Ovary (tissue), 9 donors: ENCODE data around the gene C4BPB. TPM values are rescaled to one million over a fixed set of nuclear protein-coding genes. Genes with fewer than 3 reads are reported as not detected.

Source experiments
- DNase-seq, 5 donors: peaks; one replicate each; pipeline ENCODE4 v3.0.0-alpha.2; 2019 to 2020
- H3K27ac ChIP-seq, 2 donors: fragments of 200-600 bp; one replicate each; pipeline versions ENCODE4 v1.5.1 to v1.8.0; 2019 to 2022
- H3K27me3 ChIP-seq: fragments of 200-600 bp; one replicate; pipeline ENCODE4 v1.8.0; 2022
- H3K36me3 ChIP-seq: fragments of 200-600 bp; sonication (generic); one replicate; pipeline ENCODE4 v1.5.1; 2019
- H3K4me1 ChIP-seq: one replicate; pipeline ENCODE4 v1.8.1; 2013; ENCODE audit warnings: mild to moderate bottlenecking, moderate library complexity; ENCODE audit not compliant: insufficient read depth
- H3K4me3 ChIP-seq: fragments of 200-600 bp; sonication (generic); one replicate; pipeline ENCODE4 v1.5.1; 2017
- H3K9me3 ChIP-seq, 2 donors: fragments of 200-600 bp in 1 of 2; sonication (generic) in 1 of 2; one replicate each; pipeline versions ENCODE4 v1.5.1 to v1.8.1; 2013 to 2019; ENCODE audit warnings: mild to moderate bottlenecking in 1 of 2, moderate library complexity in 1 of 2
- EP300 ChIP-seq: sonication (generic); formaldehyde crosslinking; IDR thresholded peaks from one replicate; pipeline ENCODE4 v1.6.1; 2017; ENCODE audit warnings: antibody characterized with exemption
- POLR2A ChIP-seq: fragments of 450-650 bp; IDR thresholded peaks from one replicate; pipeline ENCODE4 v1.6.1; 2017; ENCODE audit warnings: antibody characterized with exemption, mild to moderate bottlenecking, moderate library complexity
- whole genome bisulfite sequencing, 3 donors: extraction: QIAGEN DNeasy Blood & Tissue Kit in 1 of 3; methylation state at CpG; one replicate each; pipeline versions ENCODE4 v1.1.5 to v1.1.7; 2013 to 2017; 5-methylcytosine and 5-hydroxymethylcytosine counted together
- intact Hi-C, 4 donors: fragments of 100-400 bp; cut with DNase I; formaldehyde crosslinking; loops; one replicate each; pipeline versions ENCODE4 v1.11.0 to v1.15.1; 2022 to 2023
- polyA plus RNA-seq, 2 donors: library from polyadenylated mRNA; stranded (reverse); fragments of 200-250 nt in 1 of 2; fragments of 350-450 nt in 1 of 2; fragmentation: Illumina TruSeq in 1 of 2; extraction: RNeasy Lipid Tissue Mini Kit (QIAGEN cat#74804) in 1 of 2; gene quantifications; one replicate each; pipeline ENCODE4 v1.2.3, GENCODE V29; 2013 to 2014
- total RNA-seq, 7 donors: library from RNA; depleted of rRNA in 2 of 7; stranded (reverse); fragments of >200 nt in 2 of 7; fragmentation: NEBNext Ultra II Directional in 3 of 7; extraction: Animal tissue kit (Norgen Biotek cat#: 25700) in 3 of 7; gene quantifications; one replicate each; pipeline versions ENCODE4 v1.1.0 to v1.2.4, GENCODE V29; 2016 to 2023
- TF ChIP-seq, protein P1 (sequence below), 3 donors: fragments of 450-650 bp in 2 of 3; fragments of 200-600 bp in 1 of 3; IDR thresholded peaks; one replicate each; pipeline versions ENCODE4 v1.5.1 to v1.8.0; 2016 to 2022; ENCODE audit warnings: antibody characterized with exemption in 3 of 3, mild to moderate bottlenecking in 1 of 3
- donor health status: DM: no; HTN: no; CAD: no; lungs with moderate emphysema.
- donor health status: DM: no; HTN: no; CAD: no.
- donor health status: Bipolar disorder and iron deficiency.
- donor health status: DM: yes; HTN: yes; CAD: no.
- donor health status: DM: no; HTN: no; CAD: no.
- donor health status: DM: yes; HTN: yes; CAD: no.

Gene C4BPB
- total and polyA plus RNA-seq, 9 donors, result 2.5 to 88.5 (median 20.3) TPM

GRCh38 chr1:207128336-207128921 lies 39.8 kb downstream of the C4BPB start:
- H3K4me3 ChIP-seq, result no peak overlapping the region
- no peak for DNase-seq

DNA sequence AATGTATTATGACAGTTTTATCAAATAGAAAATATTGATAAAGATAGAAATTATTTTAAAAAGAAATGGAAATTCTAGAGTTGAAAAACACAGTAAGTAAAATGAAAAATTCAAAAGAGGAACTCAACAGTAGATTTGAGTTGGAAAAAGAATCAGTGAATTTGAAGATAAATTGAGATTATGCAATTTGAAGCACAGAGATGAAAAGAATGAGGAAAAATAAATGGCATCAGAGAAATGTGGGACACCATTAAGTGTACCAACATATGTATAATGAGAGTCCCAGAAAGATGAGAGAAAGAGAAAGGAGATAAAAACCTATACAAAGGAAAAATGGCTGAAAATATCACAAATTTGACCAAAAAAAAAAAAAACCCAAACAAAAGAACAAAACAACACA lies 40.4 kb downstream of the C4BPB start:
- H3K9me3 ChIP-seq, result peaks cover 0 to 9% of the 10 kb centered on the region in 2 donors
- H3K4me1 ChIP-seq, result no peaks in the 10 kb centered on the region
- H3K27me3 ChIP-seq, result no peaks in the 10 kb centered on the region
- no peak overlapping the region for H3K4me3 ChIP-seq
- TF ChIP-seq POLR2A (no peak), EP300 (no peak)
- TF ChIP-seq, protein P1, sequence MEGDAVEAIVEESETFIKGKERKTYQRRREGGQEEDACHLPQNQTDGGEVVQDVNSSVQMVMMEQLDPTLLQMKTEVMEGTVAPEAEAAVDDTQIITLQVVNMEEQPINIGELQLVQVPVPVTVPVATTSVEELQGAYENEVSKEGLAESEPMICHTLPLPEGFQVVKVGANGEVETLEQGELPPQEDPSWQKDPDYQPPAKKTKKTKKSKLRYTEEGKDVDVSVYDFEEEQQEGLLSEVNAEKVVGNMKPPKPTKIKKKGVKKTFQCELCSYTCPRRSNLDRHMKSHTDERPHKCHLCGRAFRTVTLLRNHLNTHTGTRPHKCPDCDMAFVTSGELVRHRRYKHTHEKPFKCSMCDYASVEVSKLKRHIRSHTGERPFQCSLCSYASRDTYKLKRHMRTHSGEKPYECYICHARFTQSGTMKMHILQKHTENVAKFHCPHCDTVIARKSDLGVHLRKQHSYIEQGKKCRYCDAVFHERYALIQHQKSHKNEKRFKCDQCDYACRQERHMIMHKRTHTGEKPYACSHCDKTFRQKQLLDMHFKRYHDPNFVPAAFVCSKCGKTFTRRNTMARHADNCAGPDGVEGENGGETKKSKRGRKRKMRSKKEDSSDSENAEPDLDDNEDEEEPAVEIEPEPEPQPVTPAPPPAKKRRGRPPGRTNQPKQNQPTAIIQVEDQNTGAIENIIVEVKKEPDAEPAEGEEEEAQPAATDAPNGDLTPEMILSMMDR (IDR thresholded peaks at IDR 0.05), result no peak
- intact Hi-C loops, result no loop called here
- no peak overlapping the region for H3K27ac ChIP-seq
- no peak for DNase-seq
- H3K36me3 ChIP-seq, result no peaks in the 10 kb centered on the region

More at GRCh38 chr1:207128336-207128921, 39.8 kb downstream of the C4BPB start:
- intact Hi-C loops, result no loop called here
- no peaks in the 10 kb centered on the region for H3K36me3 ChIP-seq
- TF ChIP-seq POLR2A (no peak), EP300 (no peak)
- TF ChIP-seq, protein P1 (IDR thresholded peaks at IDR 0.05), result no peak
- no peaks in the 10 kb centered on the region for H3K27me3 ChIP-seq
- no peak overlapping the region for H3K27ac ChIP-seq
- H3K9me3 ChIP-seq, result peaks cover 0 to 9% of the 10 kb centered on the region in 2 donors
- no peaks in the 10 kb centered on the region for H3K4me1 ChIP-seq

- intact Hi-C loops, result no loop called here
- 79 to 94% (median 85%) methylated on average over 1 of the region's 1 CpG for WGBS, 3 donors
- no peak overlapping the region for H3K4me3 ChIP-seq
- no peaks in the 10 kb centered on the region for H3K4me1 ChIP-seq
- H3K9me3 ChIP-seq, result peaks cover 0 to 9% of the 10 kb centered on the region in 2 donors
- no peak overlapping the region for H3K27ac ChIP-seq
- TF ChIP-seq POLR2A (no peak), EP300 (no peak)
- TF ChIP-seq, protein P1 (IDR thresholded peaks at IDR 0.05), result no peak
- no peak for DNase-seq
- H3K27me3 ChIP-seq, result no peaks in the 10 kb centered on the region
- no peaks in the 10 kb centered on the region for H3K36me3 ChIP-seq
Measured at GRCh38 chr1:207130252-207131036, 41.8 kb downstream of the C4BPB start.

DNA sequence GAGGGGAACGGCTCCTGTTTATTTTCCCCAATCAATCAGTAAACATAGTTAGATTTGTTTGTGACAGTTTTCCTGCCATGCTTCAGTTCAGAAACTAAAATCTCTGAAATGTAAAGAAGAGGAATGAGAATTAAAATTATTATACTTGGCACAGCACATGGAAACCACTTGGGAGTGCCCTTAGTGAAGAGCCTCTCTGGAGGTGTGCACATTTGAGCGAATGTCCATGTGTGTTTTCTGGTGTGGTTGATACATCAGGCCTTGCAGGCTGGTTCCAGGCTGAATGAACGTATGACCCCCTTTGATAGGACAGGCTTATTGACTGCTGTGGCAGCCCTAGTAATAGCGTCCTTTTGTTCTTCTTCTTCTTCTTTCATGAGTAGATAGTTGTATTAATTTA lies 42.5 kb downstream of the C4BPB start:
- H3K27me3 ChIP-seq, result no peaks in the 10 kb centered on the region
- peaks cover 0 to 9% of the 10 kb centered on the region in 2 donors for H3K9me3 ChIP-seq
- no peaks in the 10 kb centered on the region for H3K36me3 ChIP-seq
- H3K4me1 ChIP-seq, result no peaks in the 10 kb centered on the region
- DNase-seq, result no peak
- WGBS, 3 donors, result 95 to 99% (median 97%) methylated on average over 4 of the region's 4 CpGs
- intact Hi-C loops, result no loop called here
- no peak overlapping the region for H3K4me3 ChIP-seq
- H3K27ac ChIP-seq, result no peak overlapping the region
- no peak for TF ChIP-seq POLR2A
- TF ChIP-seq EP300, result no peak
- TF ChIP-seq, protein P1 (IDR thresholded peaks at IDR 0.05), result no peak
